GM13977 (cell line): ENCODE measurements around the gene WARS2.

Experiments
- DNase-seq: peaks from one replicate; pipeline ENCODE4 v3.0.0; 2012; ENCODE audit warnings: low spot score
- CTCF ChIP-seq: IDR thresholded peaks from 2 replicates; pipeline ENCODE4 v1.5.1; 2012; ENCODE audit warnings: mild to moderate bottlenecking, control low read depth; ENCODE audit not compliant: insufficient read depth; ENCODE audit errors: extremely low read depth, missing control alignments
- in situ Hi-C: fragments of 300-500 bp; cut with MboI; formaldehyde crosslinking; loops from one replicate; pipeline ENCODE4 v1.12.0; 2022; ENCODE audit warnings: low sequenced_read_pairs, low pct_unique_long_range_greater_than_20kb, mixed read lengths, inconsistent platforms; ENCODE audit not compliant: unreplicated experiment

WARS2 gene

GRCh38 chr1:119103764-119104163 is 36.7 kb downstream of the WARS2 start:
- in situ Hi-C loops = no loop called here
- no peak for TF ChIP-seq CTCF
- DNase-seq = no peak

DNA sequence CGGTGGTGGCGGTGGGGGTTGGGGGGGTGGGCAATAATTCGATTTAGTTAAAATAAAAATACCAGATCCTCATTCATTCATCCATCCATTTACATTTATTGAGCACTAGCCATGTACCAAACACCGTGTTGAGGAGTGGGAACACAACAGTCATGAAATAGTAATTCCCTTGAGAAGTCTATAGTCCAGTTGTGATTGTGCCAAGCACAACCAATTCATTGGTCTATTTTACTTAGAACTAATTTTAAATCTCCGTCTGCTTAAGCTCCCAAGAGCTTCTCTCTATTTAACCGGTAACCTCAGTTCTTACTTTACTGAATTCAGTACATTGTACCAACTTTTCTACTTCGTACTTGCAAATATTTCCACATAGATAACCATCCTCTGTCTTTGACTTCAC is 38.4 kb downstream of the WARS2 start:
- in situ Hi-C loops = no loop called here
- no peak for TF ChIP-seq CTCF
- DNase-seq = no peak

GRCh38 chr1:119101563-119101962 is 38.9 kb downstream of the WARS2 start:
- no peak for DNase-seq
- no peak for TF ChIP-seq CTCF
- in situ Hi-C loops = no loop called here

- in situ Hi-C loops = no loop called here
- TF ChIP-seq CTCF = no peak
- no peak for DNase-seq
Measured at GRCh38 chr1:119099775-119100174, 40.7 kb downstream of the WARS2 start.

- DNase-seq = no peak
- in situ Hi-C loops = no loop called here
- TF ChIP-seq CTCF = no peak
Measured at GRCh38 chr1:119097380-119097779, 43.1 kb downstream of the WARS2 start.

DNA sequence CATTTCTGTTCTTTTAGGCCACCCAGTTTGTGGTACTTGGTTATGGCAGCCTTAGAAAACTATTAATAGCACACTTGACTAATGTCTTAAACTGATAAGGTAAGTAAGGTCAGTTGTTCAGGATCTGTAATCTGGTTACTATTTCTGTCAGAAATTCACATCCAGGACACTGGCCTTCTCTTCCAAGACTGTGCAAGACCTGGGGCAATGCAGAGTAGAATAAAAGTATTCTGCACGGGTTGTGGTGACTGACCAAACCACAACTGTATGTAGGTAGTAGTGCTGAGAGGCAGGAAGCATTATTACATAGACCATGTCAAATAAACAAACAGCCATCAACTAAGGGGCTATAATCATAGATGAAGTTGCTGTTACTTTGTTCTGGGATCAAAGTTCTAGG is 46.7 kb downstream of the WARS2 start:
- TF ChIP-seq CTCF = no peak

DNA sequence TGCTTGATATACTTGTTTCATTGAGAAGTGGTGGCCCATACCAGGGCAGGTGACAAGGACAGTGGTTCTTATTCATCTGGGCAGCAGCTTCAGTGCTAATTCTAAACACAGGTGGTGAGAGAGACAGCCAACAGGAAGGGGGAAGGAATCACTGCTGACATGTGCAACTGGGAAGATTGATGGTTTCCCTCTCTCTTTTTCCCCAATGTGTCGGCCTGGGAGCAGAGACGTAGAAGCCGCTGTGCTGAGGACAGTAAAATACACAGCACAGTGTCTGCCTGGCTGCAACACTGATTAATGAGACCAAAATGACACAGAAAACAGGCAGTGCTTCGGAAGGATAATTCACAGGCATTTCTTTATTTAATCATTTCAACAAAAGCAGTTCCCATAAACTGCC is 48.8 kb downstream of the WARS2 start:
- DNase-seq = no peak
- in situ Hi-C loops = no loop called here
- no peak for TF ChIP-seq CTCF

More for the DNA sequence above, 46.7 kb downstream of the WARS2 start:
- no peak for DNase-seq
- in situ Hi-C loops = no loop called here
